Embryonic facial prominence (tissue), 1 donor: ENCODE data around the gene ZFYVE27.

ENCODE experiments used
- DNase-seq: peaks from one replicate; pipeline ENCODE4 v3.0.0-alpha.2; 2016; ENCODE audit errors: extremely low spot score

The ZFYVE27 gene

GRCh38 chr10:97744405-97745035 is 7.6 kb downstream of the ZFYVE27 start:
- no peak for DNase-seq

- DNase-seq = no peak
Measured at GRCh38 chr10:97747573-97747972, 10.6 kb downstream of the ZFYVE27 start.

GRCh38 chr10:97748116-97748515 is 11.2 kb downstream of the ZFYVE27 start:
- DNase-seq = no peak

GRCh38 chr10:97752956-97753355 is 16.0 kb downstream of the ZFYVE27 start:
- DNase-seq = no peak

DNA sequence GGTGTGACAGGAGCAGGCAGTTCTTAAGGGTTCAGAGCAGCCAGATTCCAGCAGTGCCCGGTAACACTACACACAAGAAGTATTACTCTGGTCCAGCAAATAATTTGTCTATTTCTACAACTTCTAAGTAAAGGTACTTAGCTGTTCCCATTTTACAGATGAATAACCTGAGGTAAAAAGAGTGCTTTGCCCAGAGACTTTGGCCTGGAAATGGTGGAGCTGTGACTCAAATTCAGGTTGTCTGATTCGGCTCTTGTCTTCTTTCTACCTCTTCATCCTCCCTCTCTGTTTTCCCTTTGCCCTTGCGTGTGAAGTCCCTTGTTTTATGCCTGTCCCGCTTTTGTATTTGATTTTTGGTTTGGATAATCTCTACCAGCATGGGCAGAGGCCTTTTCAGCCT is 17.8 kb downstream of the ZFYVE27 start:
- no peak for DNase-seq

DNA sequence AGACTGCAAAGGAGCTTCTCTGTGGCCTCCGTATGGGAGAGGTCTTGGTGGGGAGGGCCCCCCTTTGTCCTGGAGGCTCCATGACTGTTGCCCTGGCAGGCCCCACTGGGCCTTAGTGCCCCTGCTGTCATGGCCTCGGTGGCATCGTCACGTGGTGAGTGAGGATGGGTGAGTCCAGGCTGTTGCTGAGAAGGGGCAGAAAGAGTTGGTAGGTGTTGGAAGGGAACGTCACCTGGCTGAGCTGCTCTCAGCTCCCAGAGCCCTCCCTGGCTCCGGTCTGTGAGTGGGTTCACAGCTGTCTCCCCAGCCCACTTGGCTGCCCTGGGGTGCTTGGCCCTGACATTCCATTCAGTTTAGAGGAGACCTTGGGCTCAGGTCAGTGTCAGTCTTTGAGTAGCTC is 18.8 kb downstream of the ZFYVE27 start:
- no peak for DNase-seq

GRCh38 chr10:97757471-97757870 is 20.5 kb downstream of the ZFYVE27 start:
- no peak for DNase-seq

- DNase-seq = no peak
Measured at GRCh38 chr10:97759158-97759887, 22.4 kb downstream of the ZFYVE27 start.

GRCh38 chr10:97759946-97760345 is 23.0 kb downstream of the ZFYVE27 start:
- no peak for DNase-seq

GRCh38 chr10:97760461-97761257 is 23.7 kb downstream of the ZFYVE27 start:
- no peak for DNase-seq

DNA sequence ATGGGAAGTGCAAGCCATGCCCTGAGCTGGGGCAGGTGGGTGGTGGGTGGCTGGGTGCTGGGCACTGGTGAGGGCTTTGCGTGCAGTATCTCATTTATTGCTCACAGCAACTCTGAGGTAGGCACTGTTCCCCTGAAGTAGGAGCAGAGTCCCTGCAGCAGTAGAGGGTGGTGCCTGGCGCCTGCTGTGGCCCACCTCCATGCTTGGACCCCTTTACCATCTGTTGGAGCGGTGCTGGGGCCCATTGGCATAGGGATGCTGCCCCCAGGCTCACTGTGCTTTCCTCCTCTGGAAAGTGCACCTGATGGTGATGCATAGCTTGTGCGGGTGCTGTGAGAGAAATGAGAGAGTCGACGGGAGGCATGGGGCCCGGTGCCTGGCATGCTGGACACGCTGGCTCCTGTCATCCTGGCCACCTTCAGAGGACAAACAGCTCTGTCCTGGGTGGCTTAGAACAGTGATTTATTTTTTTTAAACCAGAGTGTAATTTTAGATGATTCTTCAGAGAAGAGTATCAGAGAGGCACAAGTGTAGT is 24.5 kb downstream of the ZFYVE27 start:
- no peak for DNase-seq

DNA sequence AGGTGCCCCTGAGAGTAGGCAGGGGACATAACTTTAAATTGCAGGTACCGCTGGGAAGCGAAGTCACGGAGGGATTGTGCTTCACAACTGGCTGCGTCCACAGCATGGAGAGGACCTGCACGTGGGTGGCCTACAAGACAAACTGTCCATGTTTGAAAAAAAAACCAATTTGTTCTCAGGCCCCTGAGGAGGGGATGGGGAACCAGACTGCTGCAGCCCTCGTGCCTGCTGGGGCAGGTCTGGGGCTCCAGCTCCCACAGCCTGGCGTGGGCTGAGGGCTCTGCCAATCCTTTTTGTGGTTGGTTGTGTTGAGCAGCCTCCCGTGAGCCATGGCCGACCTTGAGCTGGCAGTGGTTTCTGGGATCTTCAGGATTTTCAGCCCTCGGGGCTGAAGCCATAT is 25.1 kb downstream of the ZFYVE27 start:
- no peak for DNase-seq

DNA sequence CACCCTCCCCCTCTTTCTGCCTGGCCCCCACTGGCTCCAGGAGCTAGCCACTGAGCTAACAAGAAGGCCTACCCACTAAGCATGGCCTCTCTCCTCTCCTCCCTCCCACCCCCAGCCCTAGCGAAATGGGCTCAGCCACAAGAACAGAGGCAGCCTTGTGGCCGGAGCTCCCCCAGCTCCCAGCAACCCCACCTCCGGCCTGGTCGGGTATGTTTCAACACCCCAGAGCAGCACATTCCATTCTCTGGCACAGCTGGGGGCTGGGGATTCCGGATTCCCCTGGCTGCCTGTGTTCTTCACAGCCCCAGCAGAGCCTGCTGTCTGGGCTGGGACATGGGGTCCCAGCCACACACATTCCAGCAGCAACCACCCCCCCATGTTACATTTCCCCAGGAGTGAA is 25.9 kb downstream of the ZFYVE27 start:
- DNase-seq = no peak

- no peak for DNase-seq
Measured at GRCh38 chr10:97763411-97763810, 26.5 kb downstream of the ZFYVE27 start.

DNA sequence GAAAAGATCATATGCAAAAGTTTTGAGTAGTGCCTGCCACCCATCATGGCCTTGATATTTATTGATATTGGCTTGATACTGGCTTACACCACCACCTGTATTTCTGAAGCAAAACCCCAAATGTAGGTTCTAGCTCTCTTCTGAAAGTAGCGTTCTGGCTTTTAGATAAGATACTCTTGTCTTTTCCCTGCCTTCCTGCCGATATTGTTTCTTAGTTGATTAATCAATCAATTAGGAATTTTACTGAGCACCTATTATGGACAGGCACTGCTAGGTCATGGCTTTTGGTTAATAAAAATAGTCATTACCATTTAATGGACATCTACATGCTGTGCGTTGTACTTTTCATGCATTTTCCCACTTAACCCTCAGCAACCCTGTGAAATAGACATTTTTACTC is 27.0 kb downstream of the ZFYVE27 start:
- no peak for DNase-seq

DNA sequence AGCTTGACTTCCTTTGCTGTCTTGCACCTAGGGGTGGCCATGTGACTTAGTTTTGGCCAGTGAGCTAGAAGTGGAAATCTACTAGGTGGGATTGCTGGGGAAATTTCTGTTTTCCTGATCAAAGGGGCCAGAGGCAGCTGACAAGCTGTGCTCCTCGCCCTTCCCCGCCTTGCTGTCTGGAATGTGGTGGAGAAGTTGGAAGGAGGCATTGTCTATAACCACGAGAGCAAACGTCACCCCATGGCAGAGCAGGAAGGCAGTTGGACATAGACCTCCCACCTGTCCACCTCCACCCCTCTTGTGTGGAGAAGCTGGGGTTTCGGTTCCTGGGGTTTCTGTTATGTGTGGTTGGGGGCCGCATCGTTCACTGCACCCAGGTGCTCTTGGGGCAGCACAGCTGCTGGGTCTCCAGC is 27.6 kb downstream of the ZFYVE27 start:
- no peak for DNase-seq

DNA sequence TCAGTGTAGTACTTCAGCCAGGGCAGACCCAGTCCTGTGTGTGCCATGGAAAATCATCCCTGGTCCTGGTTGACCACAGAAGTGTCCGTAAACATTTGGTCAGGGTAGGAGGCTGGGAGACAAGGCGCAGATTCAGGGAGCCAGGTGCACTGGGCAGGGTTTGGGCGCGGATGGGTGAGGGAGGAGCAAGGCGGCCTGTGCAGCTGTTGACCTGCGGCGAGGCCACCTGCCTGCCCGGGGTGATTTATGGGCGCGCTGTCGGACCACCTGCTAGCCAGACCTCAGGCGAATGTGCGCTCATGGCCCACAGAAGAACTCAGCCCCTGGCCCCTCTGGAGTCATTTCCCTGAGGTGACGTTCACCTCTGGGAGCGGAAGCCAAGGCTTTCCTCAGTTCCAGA is 28.3 kb downstream of the ZFYVE27 start:
- DNase-seq = no peak

GRCh38 chr10:97766106-97766810 is 29.3 kb downstream of the ZFYVE27 start:
- no peak for DNase-seq

DNA sequence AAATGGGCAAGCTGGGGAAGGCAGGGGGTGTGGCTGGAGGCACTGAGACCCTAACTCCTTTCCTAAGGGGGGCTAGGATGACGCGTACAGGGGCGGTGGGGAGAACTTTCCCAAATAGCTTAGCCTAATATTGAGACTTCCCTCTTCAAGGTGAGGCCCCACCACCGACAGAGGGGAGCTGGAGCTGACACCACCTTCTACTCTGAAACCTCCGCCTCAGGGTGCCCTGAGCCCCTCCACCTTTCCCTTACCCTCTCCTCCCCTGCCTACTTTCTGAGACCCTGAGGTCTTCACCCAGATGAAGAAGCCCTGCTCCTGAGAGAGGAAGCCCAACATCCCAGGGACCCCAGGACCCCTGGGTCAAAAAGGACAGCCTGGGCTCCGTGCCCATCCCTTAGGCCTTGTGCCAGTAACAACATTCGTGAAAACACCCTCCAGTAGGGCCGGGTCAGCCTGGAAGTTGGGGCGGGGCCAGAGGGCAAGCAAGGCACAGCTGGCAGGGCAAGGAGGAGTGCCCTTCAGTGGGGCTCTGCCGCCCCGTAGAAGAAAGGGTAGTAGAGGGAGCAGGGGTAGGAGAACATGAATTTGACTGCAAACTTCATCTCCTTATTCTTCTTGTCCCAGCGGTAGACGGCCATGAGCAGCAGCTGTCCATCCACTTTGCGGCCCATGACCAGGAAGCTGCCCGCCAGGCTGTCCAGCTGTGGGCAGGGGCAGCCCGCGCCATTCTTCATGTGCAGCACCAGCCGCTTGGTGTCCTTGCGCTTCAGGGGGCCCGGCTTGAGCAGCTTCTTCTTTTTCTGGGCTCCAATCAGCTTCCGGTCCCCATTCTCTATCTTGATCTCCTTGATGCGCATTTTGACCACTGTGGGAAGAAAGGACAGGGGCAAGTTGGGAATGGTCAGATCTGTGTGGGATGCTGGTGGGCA is 30.3 kb downstream of the ZFYVE27 start:
- no peak for DNase-seq
